Measurements from ENCODE around the gene KDM5A.
"Not testable (repeated sequence)": the region's sequence is repeated elsewhere in the genome, so short reads cannot be mapped to it uniquely, and the experiment has no call there.

KDM5A gene

GRCh38 chr12:332581-333205 lies 56.4 kb downstream of the KDM5A start:
- no peak for DNase-seq

GRCh38 chr12:331287-331686 lies 57.8 kb downstream of the KDM5A start:
- DNase-seq = no peak

GRCh38 chr12:325906-326305 lies 63.2 kb downstream of the KDM5A start:
- no peak for DNase-seq

GRCh38 chr12:323507-323906 lies 65.6 kb downstream of the KDM5A start:
- no peak for DNase-seq

GRCh38 chr12:321606-322326 lies 67.4 kb downstream of the KDM5A start:
- no peak for DNase-seq

- DNase-seq = no peak
Measured at GRCh38 chr12:318759-319515, 70.2 kb downstream of the KDM5A start.

GRCh38 chr12:308511-308910 lies 80.6 kb downstream of the KDM5A start:
- DNase-seq = no peak

GRCh38 chr12:307406-307805 lies 81.7 kb downstream of the KDM5A start:
- DNase-seq = no peak

GRCh38 chr12:304805-305204 lies 84.3 kb downstream of the KDM5A start:
- DNase-seq = no peak

- not testable (repeated sequence) for DNase-seq
Measured at GRCh38 chr12:302766-303165, 86.4 kb downstream of the KDM5A start.

- DNase-seq = not testable (repeated sequence)
Measured at GRCh38 chr12:300166-300565, 89.0 kb downstream of the KDM5A start.

- DNase-seq = not testable (repeated sequence)
Measured at GRCh38 chr12:299511-299910, 89.6 kb downstream of the KDM5A start.

- DNase-seq = not testable (repeated sequence)
Measured at GRCh38 chr12:298059-298458, 91.1 kb downstream of the KDM5A start.

- DNase-seq = no peak
Measured at GRCh38 chr12:295132-295531, 94.0 kb downstream of the KDM5A start.

GRCh38 chr12:293199-293598 lies 95.9 kb downstream of the KDM5A start:
- no peak for DNase-seq

- no peak for DNase-seq
Measured at GRCh38 chr12:292186-292585, 96.9 kb downstream of the KDM5A start.

- no peak for DNase-seq
Measured at GRCh38 chr12:291153-291723, 97.9 kb downstream of the KDM5A start.

GRCh38 chr12:288687-289086 lies 100.4 kb downstream of the KDM5A start:
- no peak for DNase-seq

GRCh38 chr12:286531-287300 lies 102.4 kb downstream of the KDM5A start:
- no peak for DNase-seq

- no peak for DNase-seq
Measured at GRCh38 chr12:278046-278445, 111.1 kb downstream of the KDM5A start.

- DNase-seq = no peak
Measured at GRCh38 chr12:275812-276211, 113.3 kb downstream of the KDM5A start.

- DNase-seq = no peak
Measured at GRCh38 chr12:273382-273781, 115.7 kb downstream of the KDM5A start.

GRCh38 chr12:272942-273341 lies 116.2 kb downstream of the KDM5A start:
- no peak for DNase-seq

Data from stimulated activated CD4-positive, alpha-beta T cell treated with anti-CD3 and anti-CD28 coated beads, Interleukin-12 subunit alpha, Interleukin-12 subunit beta, amount 100 ng/mL, for 4 hours (primary cell).